Trophoblast cell (in vitro differentiated cells and primary cell): ENCODE results near the gene BBS9.
A peak's percentile ranks its signal among the peaks of the same experiment; 100 is the strongest.

Experiments
- DNase-seq, 2 donors: peaks; one replicate each; pipeline ENCODE4 v3.0.0-alpha.2; 2016
- H2AFZ ChIP-seq: 2 replicates; pipeline ENCODE4 v1.6.1; 2013; ENCODE audit warnings: low read length, moderate library complexity, mild to moderate bottlenecking; ENCODE audit not compliant: insufficient read depth, poor library complexity
- H2AK5ac ChIP-seq: 2 replicates; pipeline ENCODE4 v1.6.1; 2013; ENCODE audit warnings: mild to moderate bottlenecking, low read length
- H2BK120ac ChIP-seq: 2 replicates; pipeline ENCODE4 v1.6.1; 2013; ENCODE audit warnings: low read length, mild to moderate bottlenecking, moderate library complexity; ENCODE audit not compliant: insufficient read depth, poor library complexity
- H2BK12ac ChIP-seq: 2 replicates; pipeline ENCODE4 v1.6.1; 2013; ENCODE audit warnings: mild to moderate bottlenecking, low read length, moderate library complexity
- H2BK5ac ChIP-seq: 2 replicates; pipeline ENCODE4 v1.6.1; 2013; ENCODE audit warnings: low read length, low read depth, moderate library complexity, mild to moderate bottlenecking; ENCODE audit not compliant: poor library complexity
- H3K14ac ChIP-seq: 2 replicates; pipeline ENCODE4 v1.6.1; 2013; ENCODE audit warnings: mild to moderate bottlenecking, low read length
- H3K18ac ChIP-seq: 2 replicates; pipeline ENCODE4 v1.6.1; 2013; ENCODE audit warnings: mild to moderate bottlenecking, low read length
- H3K23ac ChIP-seq: 2 replicates; pipeline ENCODE4 v1.6.1; 2013; ENCODE audit warnings: low read length
- H3K27ac ChIP-seq: 2 replicates; pipeline ENCODE4 v1.5.1; 2013; ENCODE audit warnings: low read depth, mild to moderate bottlenecking, inconsistent platforms, low read length, moderate library complexity
- H3K27me3 ChIP-seq: 2 replicates; pipeline ENCODE4 v1.6.1; 2013; ENCODE audit warnings: inconsistent platforms, mild to moderate bottlenecking, low read length, moderate library complexity; ENCODE audit not compliant: insufficient read depth
- H3K36me3 ChIP-seq, 2 experiments: 1 replicate in 1 of 2; 2 replicates in 1 of 2; pipeline ENCODE4 v1.6.1; 2013; ENCODE audit warnings: low read length in 2 of 2, mild to moderate bottlenecking in 2 of 2, moderate library complexity in 1 of 2; ENCODE audit not compliant: insufficient read depth in 2 of 2, control insufficient read depth in 1 of 2
- H3K4ac ChIP-seq: 2 replicates; pipeline ENCODE4 v1.6.1; 2013; ENCODE audit warnings: low read depth, mild to moderate bottlenecking, low read length, moderate library complexity
- H3K4me1 ChIP-seq, 2 experiments: 1 replicate in 1 of 2; 2 replicates in 1 of 2; pipeline ENCODE4 v1.6.1; 2013; ENCODE audit warnings: low read length in 2 of 2, mild to moderate bottlenecking in 2 of 2, moderate library complexity in 1 of 2; ENCODE audit not compliant: insufficient read depth in 2 of 2, control insufficient read depth in 1 of 2
- H3K4me2 ChIP-seq: 2 replicates; pipeline ENCODE4 v1.6.1; 2013; ENCODE audit warnings: inconsistent platforms, mild to moderate bottlenecking, low read length, moderate library complexity
- H3K4me3 ChIP-seq: 2 replicates; pipeline ENCODE4 v1.5.1; 2013; ENCODE audit warnings: mild to moderate bottlenecking, low read depth, low read length, inconsistent platforms
- H3K79me1 ChIP-seq: one replicate; pipeline ENCODE4 v1.6.1; 2013; ENCODE audit warnings: low read length
- H3K79me2 ChIP-seq: 2 replicates; pipeline ENCODE4 v1.6.1; 2013; ENCODE audit warnings: low read length, mild to moderate bottlenecking; ENCODE audit not compliant: control insufficient read depth, insufficient read depth, poor library complexity
- H3K9ac ChIP-seq: 2 replicates; pipeline ENCODE4 v1.6.1; 2013; ENCODE audit warnings: mild to moderate bottlenecking, low read length
- H3K9me3 ChIP-seq: 2 replicates; pipeline ENCODE4 v1.6.1; 2013; ENCODE audit warnings: low read depth, mild to moderate bottlenecking, control low read depth, inconsistent platforms, low read length; ENCODE audit not compliant: insufficient read depth
- H4K12ac ChIP-seq: 2 replicates; pipeline ENCODE4 v1.6.1; 2013; ENCODE audit warnings: low read depth, mild to moderate bottlenecking, low read length, moderate library complexity
- H4K8ac ChIP-seq: 2 replicates; pipeline ENCODE4 v1.6.1; 2013; ENCODE audit warnings: low read depth, mild to moderate bottlenecking, low read length, moderate library complexity
- H4K91ac ChIP-seq: one replicate; pipeline ENCODE4 v1.6.1; 2013; ENCODE audit warnings: low read depth, mild to moderate bottlenecking, low read length, moderate library complexity
- WGBS: extraction: QIAGEN DNeasy Blood & Tissue Kit; methylation state at CpG from one replicate; pipeline ENCODE4 v1.1.7; 2013; ENCODE audit warnings: missing lambda C conversion rate; ENCODE audit not compliant: insufficient read length, insufficient coverage; ENCODE audit errors: extremely low coverage; 5-methylcytosine and 5-hydroxymethylcytosine counted together

Gene BBS9

GRCh38 chr7:33529070-33529469, 399.7 kb downstream of the BBS9 start:
- no peak overlapping the region for H2BK120ac ChIP-seq
- H2AK5ac ChIP-seq, result no peak overlapping the region
- H3K79me1 ChIP-seq, result no peaks in the 10 kb centered on the region
- no peak overlapping the region for H3K23ac ChIP-seq
- H4K91ac ChIP-seq, result no peak overlapping the region
- H3K4me2 ChIP-seq, result no peak overlapping the region
- H4K12ac ChIP-seq, result no peak overlapping the region
- no peak for DNase-seq
- H2BK5ac ChIP-seq, result no peak overlapping the region
- no peak overlapping the region for H3K4ac ChIP-seq
- H3K79me2 ChIP-seq, result no peaks in the 10 kb centered on the region
- no peaks in the 10 kb centered on the region for H3K36me3 ChIP-seq
- no peaks in the 10 kb centered on the region for H3K9me3 ChIP-seq
- H3K18ac ChIP-seq, result no peak overlapping the region
- H2AFZ ChIP-seq, result no peak overlapping the region
- H3K4me3 ChIP-seq, result no peak overlapping the region
- H4K8ac ChIP-seq, result no peak overlapping the region
- no peak overlapping the region for H3K14ac ChIP-seq
- no peak overlapping the region for H2BK12ac ChIP-seq
- peaks cover 0 to 2% of the 10 kb centered on the region in 2 experiments for H3K4me1 ChIP-seq
- H3K27ac ChIP-seq, result no peak overlapping the region
- H3K9ac ChIP-seq, result peak overlapping the region; percentile 38
- no peaks in the 10 kb centered on the region for H3K27me3 ChIP-seq
- no CpG with 5 or more reads among the region's 2 CpGs for WGBS

GRCh38 chr7:33530664-33531063, 401.3 kb downstream of the BBS9 start:
- Histone ChIP-seq H4K91ac (no peak overlapping the region), H4K12ac (no peak overlapping the region), H3K79me2 (no peaks in the 10 kb centered on the region), H2BK12ac (no peak overlapping the region), H3K4me3 (no peak overlapping the region), H3K4ac (no peak overlapping the region), H3K79me1 (no peaks in the 10 kb centered on the region), H2BK5ac (no peak overlapping the region), H3K23ac (no peak overlapping the region), H3K9me3 (no peaks in the 10 kb centered on the region), H3K27me3 (no peaks in the 10 kb centered on the region), H3K27ac (no peak overlapping the region), H3K4me1 (peaks cover 4 to 5% of the 10 kb centered on the region in 2 experiments), H2AFZ (no peak overlapping the region), H3K18ac (no peak overlapping the region), H2BK120ac (no peak overlapping the region), H2AK5ac (no peak overlapping the region), H3K9ac (no peak overlapping the region), H4K8ac (no peak overlapping the region), H3K4me2 (no peak overlapping the region), H3K14ac (no peak overlapping the region), H3K36me3 (no peaks in the 10 kb centered on the region)
- no peak for DNase-seq
- no CpG with 5 or more reads among the region's 1 CpG for WGBS

GRCh38 chr7:33531888-33532287, 402.5 kb downstream of the BBS9 start:
- H3K9me3 ChIP-seq, result no peaks in the 10 kb centered on the region
- H3K36me3 ChIP-seq, result no peaks in the 10 kb centered on the region
- H3K79me1 ChIP-seq, result no peaks in the 10 kb centered on the region
- H3K4me3 ChIP-seq, result no peak overlapping the region
- no peak overlapping the region for H2AFZ ChIP-seq
- no peak overlapping the region for H3K14ac ChIP-seq
- no peaks in the 10 kb centered on the region for H3K79me2 ChIP-seq
- no peak overlapping the region for H2BK5ac ChIP-seq
- DNase-seq, result no peak
- no peak overlapping the region for H3K18ac ChIP-seq
- peaks cover 4 to 5% of the 10 kb centered on the region in 2 experiments for H3K4me1 ChIP-seq
- H4K91ac ChIP-seq, result no peak overlapping the region
- no peak overlapping the region for H3K27ac ChIP-seq
- H4K8ac ChIP-seq, result no peak overlapping the region
- H2BK12ac ChIP-seq, result no peak overlapping the region
- H4K12ac ChIP-seq, result no peak overlapping the region
- no peak overlapping the region for H3K9ac ChIP-seq
- no peak overlapping the region for H3K4ac ChIP-seq
- H2AK5ac ChIP-seq, result no peak overlapping the region
- no peak overlapping the region for H3K4me2 ChIP-seq
- H3K27me3 ChIP-seq, result no peaks in the 10 kb centered on the region
- H3K23ac ChIP-seq, result no peak overlapping the region
- H2BK120ac ChIP-seq, result no peak overlapping the region
- WGBS, result no CpG with 5 or more reads among the region's 4 CpGs

- H2AFZ ChIP-seq, result no peak overlapping the region
- peaks cover 4 to 5% of the 10 kb centered on the region in 2 experiments for H3K4me1 ChIP-seq
- no CpG with 5 or more reads among the region's 1 CpG for WGBS
- H3K18ac ChIP-seq, result no peak overlapping the region
- no peak overlapping the region for H4K8ac ChIP-seq
- no peaks in the 10 kb centered on the region for H3K27me3 ChIP-seq
- no peak overlapping the region for H3K9ac ChIP-seq
- peaks cover 3% of the 10 kb centered on the region for H3K9me3 ChIP-seq
- peaks cover 0 to 4% of the 10 kb centered on the region in 2 experiments for H3K36me3 ChIP-seq
- DNase-seq, result no peak
- no peak overlapping the region for H4K12ac ChIP-seq
- no peak overlapping the region for H3K14ac ChIP-seq
- H3K27ac ChIP-seq, result no peak overlapping the region
- H2BK12ac ChIP-seq, result no peak overlapping the region
- no peak overlapping the region for H4K91ac ChIP-seq
- no peak overlapping the region for H2BK120ac ChIP-seq
- no peak overlapping the region for H2BK5ac ChIP-seq
- no peak overlapping the region for H3K4ac ChIP-seq
- no peak overlapping the region for H3K4me3 ChIP-seq
- no peak overlapping the region for H3K23ac ChIP-seq
- H2AK5ac ChIP-seq, result no peak overlapping the region
- H3K79me2 ChIP-seq, result no peaks in the 10 kb centered on the region
- H3K79me1 ChIP-seq, result no peaks in the 10 kb centered on the region
- H3K4me2 ChIP-seq, result no peak overlapping the region
Measured at GRCh38 chr7:33534833-33535232, 405.5 kb downstream of the BBS9 start.
